Measurements from ENCODE around the gene EPHB1.

- TF ChIP-seq EZH2 (IDR thresholded peaks at IDR 0.05) = no peak
- no peak for TF ChIP-seq FOXP2 (optimal IDR thresholded peaks at IDR 0.05; ENCODE audit: control extremely low read depth, extremely low read length, insufficient read depth)
- no peak for TF ChIP-seq POLR2AphosphoS5 (IDR thresholded peaks at IDR 0.05; ENCODE audit: borderline replicate concordance, low read depth, low read length)
These were observed 91.0 kb downstream of the EPHB1 start for GRCh38 chr3:134885877-134886621.
